Transverse colon (tissue), 4 donors: Measurements from ENCODE around the gene DYTN. TPM values are rescaled to one million over a fixed set of nuclear protein-coding genes. Genes with fewer than 3 reads are reported as not detected.

ENCODE experiments used
- DNase-seq: peaks from one replicate; pipeline ENCODE4 v3.0.0-alpha.2; 2019
- H3K27ac ChIP-seq, 4 donors: fragments of 200-600 bp; sonication (generic); 2 replicates each; pipeline ENCODE4 v1.5.1; 2016 to 2018; ENCODE audit warnings: inconsistent platforms in 4 of 4
- H3K27me3 ChIP-seq: fragments of 200-600 bp; sonication (generic); 2 replicates; pipeline ENCODE4 v1.5.1; 2017; ENCODE audit warnings: inconsistent platforms
- H3K36me3 ChIP-seq, 4 donors: fragments of 200-600 bp; sonication (generic); 2 replicates each; pipeline ENCODE4 v1.5.1; 2017 to 2019; ENCODE audit warnings: inconsistent platforms in 4 of 4
- H3K4me1 ChIP-seq, 4 donors: fragments of 200-600 bp; sonication (generic); 2 replicates each; pipeline ENCODE4 v1.5.1; 2017 to 2020; ENCODE audit warnings: inconsistent platforms in 4 of 4
- H3K4me3 ChIP-seq, 4 donors: fragments of 200-600 bp; sonication (generic); 1 replicate in 1 of 4; 2 replicates in 3 of 4; pipeline versions ENCODE4 v1.5.1 to v1.6.1; 2017 to 2019; ENCODE audit warnings: inconsistent platforms in 4 of 4
- H3K9me3 ChIP-seq, 2 donors: fragments of 200-600 bp; sonication (generic); 2 replicates each; pipeline ENCODE4 v1.5.1; 2017 to 2019; ENCODE audit warnings: inconsistent platforms in 2 of 2
- CTCF ChIP-seq, 5 experiments: fragments of 200-600 bp in 3 of 5; fragments of 450-650 bp in 2 of 5; sonication (generic) in 3 of 5; IDR thresholded peaks; 1 replicate in 2 of 5; 2 replicates in 3 of 5; pipeline ENCODE4 v1.5.1; 2016 to 2017; ENCODE audit warnings: antibody characterized with exemption in 5 of 5, inconsistent platforms in 3 of 5, mild to moderate bottlenecking in 2 of 5, moderate library complexity in 1 of 5
- EP300 ChIP-seq: sonication (generic); formaldehyde crosslinking; IDR thresholded peaks from one replicate; pipeline ENCODE4 v1.6.1; 2017; ENCODE audit warnings: antibody characterized with exemption, low read depth
- POLR2A ChIP-seq: fragments of 450-650 bp; IDR thresholded peaks from one replicate; pipeline ENCODE4 v1.6.1; 2016; ENCODE audit warnings: antibody characterized with exemption, mild to moderate bottlenecking, moderate library complexity
- POLR2AphosphoS5 ChIP-seq, 3 donors: sonication (generic); formaldehyde crosslinking; IDR thresholded peaks; one replicate each; pipeline ENCODE4 v1.6.1; 2016; ENCODE audit warnings: antibody characterized with exemption in 3 of 3
- WGBS, 2 donors: methylation state at CpG; one replicate each; pipeline ENCODE4 v1.1.5; 2018; ENCODE audit warnings: low coverage in 1 of 2; 5-methylcytosine and 5-hydroxymethylcytosine counted together
- in situ Hi-C, 4 donors: fragments of 200-750 bp; cut with MboI; loops; one replicate each; pipeline versions ENCODE4 v1.15.0 to v1.15.1; 2017; ENCODE audit warnings: low sequenced_read_pairs in 3 of 4, low pct_ligation_motif_present in 1 of 4, low pct_unique_long_range_greater_than_20kb in 1 of 4
- intact Hi-C: fragments of 100-400 bp; cut with DNase I; formaldehyde crosslinking; loops from one replicate; pipeline ENCODE4 v1.15.1; 2023; ENCODE audit warnings: low total_unique reads
- total RNA-seq, 4 donors: library from RNA; depleted of rRNA; stranded (reverse); fragments of >200 nt; gene quantifications; one replicate each; pipeline ENCODE4 v1.1.0, GENCODE V29; 2016

Gene DYTN
- total RNA-seq, 4 donors from 2014 or later: not detected

- Histone ChIP-seq H3K36me3 (no peaks in the 10 kb centered on the region), H3K27ac (no peak overlapping the region), H3K4me3 (no peak overlapping the region), H3K27me3 (no peaks in the 10 kb centered on the region), H3K4me1 (peaks cover 0 to 22% (median 3%) of the 10 kb centered on the region in 4 donors), H3K9me3 (no peaks in the 10 kb centered on the region)
- WGBS, 2 donors: 30 to 49% methylated on average over 3 to 5 of the region's 5 CpGs
- TF ChIP-seq CTCF (IDR thresholded peaks at IDR 0.05) (no peak), POLR2A (no peak), POLR2AphosphoS5 (IDR thresholded peaks at IDR 0.05) (no peak), EP300 (no peak)
- intact Hi-C loops: no loop called here
- DNase-seq: no peak
- in situ Hi-C loops: no loop called here
Observed at GRCh38 chr2:206708286-206708685, 9.9 kb downstream of the DYTN start.

GRCh38 chr2:206707164-206707701, 11.0 kb downstream of the DYTN start:
- in situ Hi-C loops (no loop called here), intact Hi-C loops (no loop called here)
- peak; percentile 9 for DNase-seq
- H3K27me3 ChIP-seq: no peaks in the 10 kb centered on the region
- TF ChIP-seq CTCF (IDR thresholded peaks at IDR 0.05): no peak
- TF ChIP-seq EP300: no peak
- TF ChIP-seq POLR2AphosphoS5 (IDR thresholded peaks at IDR 0.05): no peak
- no peak for TF ChIP-seq POLR2A
- H3K36me3 ChIP-seq: no peaks in the 10 kb centered on the region
- peak overlapping the region in 1 of 4 donors; percentile 2 for H3K27ac ChIP-seq
- H3K4me3 ChIP-seq: no peak overlapping the region
- peaks cover 0 to 22% (median 3%) of the 10 kb centered on the region in 4 donors for H3K4me1 ChIP-seq
- H3K9me3 ChIP-seq: no peaks in the 10 kb centered on the region
- 49 to 56% methylated on average over 7 to 10 of the region's 10 CpGs for WGBS, 2 donors

- H3K9me3 ChIP-seq: no peaks in the 10 kb centered on the region
- intact Hi-C loops: no loop called here
- peaks cover 14% of the 10 kb centered on the region for H3K27me3 ChIP-seq
- DNase-seq: no peak
- H3K4me1 ChIP-seq: peaks cover 0 to 4% (median under 1%) of the 10 kb centered on the region in 4 donors
- in situ Hi-C loops: no loop called here
- WGBS, 2 donors: 82 to 87% methylated on average over 6 to 8 of the region's 8 CpGs
- H3K4me3 ChIP-seq: no peak overlapping the region
- H3K27ac ChIP-seq: no peak overlapping the region
- no peaks in the 10 kb centered on the region for H3K36me3 ChIP-seq
- TF ChIP-seq EP300: no peak
- no peak for TF ChIP-seq CTCF (IDR thresholded peaks at IDR 0.05)
- TF ChIP-seq POLR2A: no peak
- no peak for TF ChIP-seq POLR2AphosphoS5 (IDR thresholded peaks at IDR 0.05)
Observed at GRCh38 chr2:206701952-206702605, 16.1 kb downstream of the DYTN start.

- 46% methylated on average over 8 of the region's 8 CpGs; no CpG with 5 or more reads in 1 of the 2 donors for WGBS, 2 donors
- in situ Hi-C loops (no loop called here), intact Hi-C loops (no loop called here)
- Histone ChIP-seq H3K36me3 (no peaks in the 10 kb centered on the region), H3K27me3 (peaks cover 14% of the 10 kb centered on the region), H3K27ac (no peak overlapping the region), H3K4me3 (no peak overlapping the region), H3K4me1 (no peaks in the 10 kb centered on the region), H3K9me3 (no peaks in the 10 kb centered on the region)
- TF ChIP-seq POLR2A (no peak), EP300 (no peak), CTCF (IDR thresholded peaks at IDR 0.05) (no peak), POLR2AphosphoS5 (IDR thresholded peaks at IDR 0.05) (no peak)
- DNase-seq: no peak
Observed at GRCh38 chr2:206700156-206700555, 18.0 kb downstream of the DYTN start.
